ENCODE results near the gene LNX2.

Gene LNX2

GRCh38 chr13:27516103-27516502 is 104.2 kb downstream of the LNX2 start:
- in situ Hi-C loops (cut with MboI; ENCODE audit: low sequenced_read_pairs), result no loop called here

GRCh38 chr13:27510082-27510481 is 110.2 kb downstream of the LNX2 start:
- in situ Hi-C loops (cut with MboI; ENCODE audit: low sequenced_read_pairs), result no loop called here

- in situ Hi-C loops (cut with MboI; ENCODE audit: low sequenced_read_pairs), result no loop called here
These were observed 111.5 kb downstream of the LNX2 start for GRCh38 chr13:27508802-27509201.

GRCh38 chr13:27505792-27506191 is 114.5 kb downstream of the LNX2 start:
- in situ Hi-C loops (cut with MboI; ENCODE audit: low sequenced_read_pairs), result no loop called here

- in situ Hi-C loops (cut with MboI; ENCODE audit: low sequenced_read_pairs), result no loop called here
These were observed 115.5 kb downstream of the LNX2 start for GRCh38 chr13:27504868-27505194.

- in situ Hi-C loops (cut with MboI; ENCODE audit: low sequenced_read_pairs), result no loop called here
These were observed 116.0 kb downstream of the LNX2 start for GRCh38 chr13:27504128-27504867.

GRCh38 chr13:27500806-27501534 is 119.4 kb downstream of the LNX2 start:
- in situ Hi-C loops (cut with MboI; ENCODE audit: low sequenced_read_pairs), result no loop called here

- in situ Hi-C loops (cut with MboI; ENCODE audit: low sequenced_read_pairs), result no loop called here
These were observed 122.6 kb downstream of the LNX2 start for GRCh38 chr13:27497563-27498230.

GRCh38 chr13:27496536-27497273 is 123.6 kb downstream of the LNX2 start:
- in situ Hi-C loops (cut with MboI; ENCODE audit: low sequenced_read_pairs), result no loop called here

- in situ Hi-C loops (cut with MboI; ENCODE audit: low sequenced_read_pairs), result no loop called here
These were observed 124.3 kb downstream of the LNX2 start for GRCh38 chr13:27496006-27496405.
